Muscle layer of duodenum (tissue), 2 donors: ENCODE measurements around the gene GPR179.

Source experiments
- H3K27ac ChIP-seq: one replicate; pipeline ENCODE4 v1.7.0; 2013; ENCODE audit warnings: mild to moderate bottlenecking, low read length
- H3K27me3 ChIP-seq: one replicate; pipeline ENCODE4 v1.7.0; 2013; ENCODE audit warnings: low read depth, mild to moderate bottlenecking, control low read depth, low read length
- H3K36me3 ChIP-seq, 2 donors: one replicate each; pipeline ENCODE4 v1.7.0; 2013; ENCODE audit warnings: low read length in 2 of 2, control low read depth in 1 of 2, mild to moderate bottlenecking in 1 of 2; ENCODE audit not compliant: insufficient read depth in 2 of 2, control insufficient read depth in 1 of 2
- H3K4me1 ChIP-seq, 2 donors: one replicate each; pipeline ENCODE4 v1.7.0; 2013; ENCODE audit warnings: low read length in 2 of 2, mild to moderate bottlenecking in 2 of 2, control low read depth in 1 of 2, moderate library complexity in 1 of 2; ENCODE audit not compliant: insufficient read depth in 2 of 2, control insufficient read depth in 1 of 2
- H3K4me3 ChIP-seq, 2 donors: one replicate each; pipeline ENCODE4 v1.7.0; 2013; ENCODE audit warnings: low read length in 2 of 2, low read depth in 1 of 2, mild to moderate bottlenecking in 1 of 2
- H3K9me3 ChIP-seq, 2 donors: one replicate each; pipeline ENCODE4 v1.7.0; 2013; ENCODE audit warnings: low read length in 2 of 2, control low read depth in 1 of 2, mild to moderate bottlenecking in 1 of 2; ENCODE audit not compliant: control insufficient read depth in 1 of 2
- donor health status: healthy.

Gene GPR179

GRCh38 chr17:38342886-38343607 lies 709 bp downstream of the GPR179 start:
- H3K4me1 ChIP-seq, result peaks cover 0 to 5% of the 10 kb centered on the region in 2 donors
- H3K4me3 ChIP-seq, result no peak overlapping the region
- H3K9me3 ChIP-seq, result no peaks in the 10 kb centered on the region
- H3K36me3 ChIP-seq, result no peaks in the 10 kb centered on the region
- H3K27me3 ChIP-seq, result no peaks in the 10 kb centered on the region
- no peak overlapping the region for H3K27ac ChIP-seq

- no peak overlapping the region for H3K27ac ChIP-seq
- peaks cover 0 to 5% of the 10 kb centered on the region in 2 donors for H3K4me1 ChIP-seq
- H3K36me3 ChIP-seq, result no peaks in the 10 kb centered on the region
- no peaks in the 10 kb centered on the region for H3K27me3 ChIP-seq
- H3K9me3 ChIP-seq, result no peaks in the 10 kb centered on the region
- H3K4me3 ChIP-seq, result no peak overlapping the region
Measured at GRCh38 chr17:38341035-38341721, 2.6 kb downstream of the GPR179 start.

DNA sequence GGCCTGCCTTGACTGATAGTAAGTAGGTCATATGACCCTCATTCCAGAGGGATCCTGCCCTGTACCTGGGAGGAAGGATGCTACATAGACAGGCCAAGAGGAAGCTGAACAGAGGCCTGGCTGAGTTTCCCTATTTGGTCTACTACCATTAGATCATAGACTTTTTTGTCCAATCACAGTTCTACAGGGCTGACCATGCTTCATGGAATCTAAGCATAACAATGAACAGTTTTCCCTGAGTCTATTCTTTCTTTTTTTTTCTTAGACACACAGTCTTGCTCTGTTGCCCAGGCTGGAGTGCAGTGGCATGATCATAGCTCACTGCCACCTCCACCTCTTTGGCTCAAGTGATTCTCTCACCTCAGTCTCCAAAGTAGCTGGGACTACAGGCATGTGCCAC lies 3.9 kb downstream of the GPR179 start:
- Histone ChIP-seq H3K27me3 (no peaks in the 10 kb centered on the region), H3K4me3 (no peak overlapping the region), H3K36me3 (no peaks in the 10 kb centered on the region), H3K4me1 (peaks cover 0 to 5% of the 10 kb centered on the region in 2 donors), H3K9me3 (no peaks in the 10 kb centered on the region), H3K27ac (no peak overlapping the region)

DNA sequence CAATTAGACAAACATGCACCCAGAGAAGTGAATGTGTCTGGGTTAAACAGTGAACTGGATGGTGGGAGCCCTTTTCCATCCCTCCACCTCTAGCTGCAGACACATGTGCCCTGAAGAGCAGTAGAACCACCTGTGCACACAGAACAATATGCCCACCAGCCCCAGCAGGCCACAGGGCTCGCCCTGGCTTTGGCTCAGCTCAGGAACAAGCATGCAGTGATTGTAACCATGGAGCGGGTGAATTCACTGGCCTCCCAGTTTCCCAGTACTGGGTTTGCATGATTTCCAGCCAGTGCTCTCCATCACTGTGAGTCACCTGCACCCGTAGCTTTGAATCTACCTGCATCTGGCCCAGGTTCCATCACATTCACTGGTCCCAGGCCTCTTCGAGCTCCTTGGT lies 5.2 kb downstream of the GPR179 start:
- Histone ChIP-seq H3K27me3 (no peaks in the 10 kb centered on the region), H3K4me3 (no peak overlapping the region), H3K9me3 (no peaks in the 10 kb centered on the region), H3K36me3 (no peaks in the 10 kb centered on the region), H3K4me1 (peaks cover 0 to 5% of the 10 kb centered on the region in 2 donors), H3K27ac (no peak overlapping the region)

DNA sequence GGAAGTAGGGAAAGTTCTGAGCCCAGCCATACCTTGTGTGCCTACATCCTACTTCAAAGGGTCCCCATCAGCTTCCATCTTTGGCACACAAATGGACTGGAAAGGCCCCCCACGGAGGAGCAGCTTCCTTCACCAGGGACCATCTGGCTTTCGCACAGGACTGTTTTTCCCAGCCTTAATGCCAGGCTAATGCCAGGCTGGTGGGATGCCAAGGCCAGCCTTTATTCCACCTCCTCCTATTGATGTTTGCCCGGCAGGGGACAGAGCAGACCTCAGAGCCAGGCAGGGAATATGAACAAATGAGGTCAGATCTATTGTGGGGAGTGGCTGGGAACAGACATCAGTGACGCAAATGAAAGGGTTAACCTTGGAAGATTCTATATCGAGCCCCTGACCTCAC lies 5.7 kb downstream of the GPR179 start:
- no peak overlapping the region for H3K4me3 ChIP-seq
- peaks cover 0 to 5% of the 10 kb centered on the region in 2 donors for H3K4me1 ChIP-seq
- no peaks in the 10 kb centered on the region for H3K27me3 ChIP-seq
- no peaks in the 10 kb centered on the region for H3K9me3 ChIP-seq
- H3K27ac ChIP-seq, result no peak overlapping the region
- no peaks in the 10 kb centered on the region for H3K36me3 ChIP-seq

DNA sequence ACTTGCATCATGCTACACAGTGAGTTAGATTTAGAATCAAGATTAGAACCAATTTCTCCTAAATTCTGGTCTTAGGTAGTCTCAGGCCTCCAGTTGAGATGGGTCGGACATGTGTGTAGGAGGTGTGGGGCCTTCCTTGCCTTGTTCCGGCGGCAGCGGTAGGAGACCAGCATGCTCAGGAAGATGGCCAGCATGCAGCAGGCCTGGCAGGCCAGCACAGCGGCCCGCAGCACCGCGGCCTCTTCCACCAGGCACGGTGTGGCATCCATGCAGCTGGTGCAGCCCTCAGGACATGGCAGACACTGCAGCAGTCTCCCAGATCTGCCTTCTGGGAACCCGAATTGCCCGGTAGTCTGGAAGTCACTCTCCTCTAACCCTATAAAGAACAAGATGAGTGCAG lies 6.9 kb downstream of the GPR179 start:
- H3K36me3 ChIP-seq, result no peaks in the 10 kb centered on the region
- H3K27ac ChIP-seq, result no peak overlapping the region
- H3K9me3 ChIP-seq, result no peaks in the 10 kb centered on the region
- no peak overlapping the region for H3K4me3 ChIP-seq
- H3K27me3 ChIP-seq, result no peaks in the 10 kb centered on the region
- H3K4me1 ChIP-seq, result peaks cover 0 to 5% of the 10 kb centered on the region in 2 donors

DNA sequence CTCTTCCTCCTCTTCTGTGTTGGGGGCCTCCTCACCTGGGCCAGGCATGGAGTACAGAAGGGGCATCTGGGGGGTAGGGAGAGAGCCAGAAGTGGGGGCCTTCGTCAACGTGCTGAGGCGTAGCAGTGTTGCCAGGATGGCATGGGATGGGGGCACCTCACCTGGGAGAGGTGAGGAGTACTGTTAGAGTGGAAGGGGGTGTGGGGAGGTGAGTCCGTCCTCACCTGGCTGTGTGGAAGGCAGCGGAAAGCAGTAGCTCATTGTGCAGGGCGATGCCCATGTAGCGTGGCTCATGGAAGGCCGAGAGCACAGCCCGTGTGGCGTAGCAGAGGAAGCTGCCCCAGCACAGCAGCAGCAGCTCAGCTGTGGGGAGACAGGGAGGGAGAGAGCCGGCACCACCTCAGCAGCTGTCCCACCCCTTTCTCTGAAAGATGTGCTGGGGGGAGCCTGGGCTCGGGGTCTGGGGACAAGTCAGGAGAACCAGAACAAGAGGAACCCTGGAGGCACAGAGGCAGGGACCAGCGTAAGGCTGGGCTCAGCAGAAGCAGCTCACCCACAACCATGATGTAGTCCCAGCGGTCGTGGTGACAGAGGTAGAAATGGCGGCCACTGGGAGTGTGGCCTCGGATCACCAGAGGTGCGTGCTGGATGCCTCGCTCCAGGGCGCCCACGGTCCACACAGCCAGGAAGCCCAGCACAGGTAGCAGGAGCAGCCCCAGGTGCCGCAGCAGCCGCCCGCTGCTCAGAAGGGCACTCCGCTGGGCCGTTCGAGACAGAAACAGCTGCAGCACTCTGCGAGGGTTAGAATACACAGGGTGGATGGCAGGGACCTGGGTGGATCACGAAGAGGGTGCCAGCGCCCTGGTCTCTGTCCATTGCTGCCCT lies 9.0 kb downstream of the GPR179 start:
- Histone ChIP-seq H3K27ac (no peak overlapping the region), H3K36me3 (no peaks in the 10 kb centered on the region), H3K27me3 (no peaks in the 10 kb centered on the region), H3K9me3 (no peaks in the 10 kb centered on the region), H3K4me3 (no peak overlapping the region), H3K4me1 (no peaks in the 10 kb centered on the region)

DNA sequence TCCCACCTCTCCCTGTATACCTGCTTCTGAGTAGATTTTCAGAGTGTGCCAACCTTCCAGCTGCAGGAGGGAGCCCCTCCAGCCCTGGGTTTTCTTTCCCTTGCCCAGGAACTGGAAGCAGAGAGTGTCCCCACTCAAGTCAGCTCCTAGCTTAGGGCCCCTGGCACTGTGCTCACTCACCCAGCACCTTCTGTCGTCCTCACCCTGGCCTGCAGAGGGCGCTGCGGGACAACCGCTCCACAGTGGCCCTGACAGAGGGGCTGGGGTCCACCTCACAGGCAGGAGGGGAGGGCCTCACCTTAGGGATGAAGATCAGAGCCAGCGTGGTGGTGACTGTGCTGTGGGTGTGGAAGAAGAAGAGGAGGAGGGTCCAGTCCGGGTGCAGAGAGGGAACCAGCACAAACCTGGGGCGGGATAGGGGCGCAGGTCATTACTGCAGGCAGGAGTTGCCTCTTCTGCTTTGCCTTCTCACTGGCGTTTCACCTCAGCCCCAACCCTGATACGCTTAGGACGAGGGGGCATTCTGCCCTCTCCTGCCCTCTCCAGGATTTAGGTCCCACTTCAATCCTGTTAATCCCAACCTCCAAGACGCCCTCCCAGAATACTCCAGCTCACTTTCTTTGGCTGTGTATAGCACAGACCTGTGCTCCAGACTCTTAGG lies 10.0 kb downstream of the GPR179 start:
- Histone ChIP-seq H3K9me3 (no peaks in the 10 kb centered on the region), H3K27me3 (no peaks in the 10 kb centered on the region), H3K36me3 (no peaks in the 10 kb centered on the region), H3K27ac (no peak overlapping the region), H3K4me1 (no peaks in the 10 kb centered on the region), H3K4me3 (no peak overlapping the region)

GRCh38 chr17:38332735-38333134 lies 11.0 kb downstream of the GPR179 start:
- Histone ChIP-seq H3K9me3 (no peaks in the 10 kb centered on the region), H3K36me3 (no peaks in the 10 kb centered on the region), H3K4me1 (no peaks in the 10 kb centered on the region), H3K4me3 (no peak overlapping the region), H3K27ac (no peak overlapping the region), H3K27me3 (no peaks in the 10 kb centered on the region)

GRCh38 chr17:38330941-38331411 lies 12.8 kb downstream of the GPR179 start:
- no peaks in the 10 kb centered on the region for H3K4me1 ChIP-seq
- no peak overlapping the region for H3K4me3 ChIP-seq
- H3K27me3 ChIP-seq, result no peaks in the 10 kb centered on the region
- no peaks in the 10 kb centered on the region for H3K36me3 ChIP-seq
- no peak overlapping the region for H3K27ac ChIP-seq
- no peaks in the 10 kb centered on the region for H3K9me3 ChIP-seq
